Esophagus muscularis mucosa (tissue), 3 donors: ENCODE measurements around the gene OGFOD3.
"Not testable (repeated sequence)": the region's sequence is repeated elsewhere in the genome, so short reads cannot be mapped to it uniquely, and the experiment has no call there.

Experiments used
- CTCF ChIP-seq, 3 experiments: fragments of 200-600 bp in 2 of 3; fragments of 450-650 bp in 1 of 3; sonication (generic) in 2 of 3; IDR thresholded peaks; one replicate each; pipeline ENCODE4 v1.5.1; 2017 to 2019; ENCODE audit warnings: antibody characterized with exemption in 3 of 3, mild to moderate bottlenecking in 2 of 3, moderate library complexity in 1 of 3
- POLR2A ChIP-seq: fragments of 450-650 bp; IDR thresholded peaks from one replicate; pipeline ENCODE4 v1.6.1; 2017; ENCODE audit warnings: antibody characterized with exemption, moderate library complexity, mild to moderate bottlenecking, low read depth

- TF ChIP-seq POLR2A; CTCF (IDR thresholded peaks at IDR 0.05): not testable (repeated sequence)
Observed at GRCh38 chr17:82453706-82454105, 35.3 kb upstream of the OGFOD3 start.
